MM.1S (cell line): ENCODE measurements around the gene DGCR8.

Experiments used
- DNase-seq: peaks from one replicate; pipeline ENCODE4 v3.0.0-alpha.2; 2015
- H2AFZ ChIP-seq: fragments of 300-600 bp; sonication (generic); 2 replicates; pipeline ENCODE4 v1.6.0; 2016; ENCODE audit warnings: antibody characterized with exemption, low read length
- H3F3A ChIP-seq: fragments of 300-600 bp; sonication (generic); 2 replicates; pipeline ENCODE4 v1.6.1; 2016; ENCODE audit warnings: mild to moderate bottlenecking, antibody characterized with exemption, low read length, moderate library complexity, mixed read lengths; ENCODE audit not compliant: insufficient read depth
- H3K27ac ChIP-seq: fragments of 300-600 bp; sonication (generic); 2 replicates; pipeline ENCODE4 v1.5.1; 2016; ENCODE audit warnings: mild to moderate bottlenecking, low read length
- H3K27me3 ChIP-seq: fragments of 300-600 bp; sonication (generic); replicated peaks from 2 replicates; pipeline ENCODE4 v1.6.0; 2016; ENCODE audit warnings: low read length; ENCODE audit not compliant: insufficient read depth
- H3K36me3 ChIP-seq: fragments of 300-600 bp; sonication (generic); replicated peaks from 2 replicates; pipeline ENCODE4 v1.6.1; 2016; ENCODE audit warnings: mild to moderate bottlenecking, low read length, mixed read lengths; ENCODE audit not compliant: insufficient read depth
- H3K4me1 ChIP-seq: fragments of 300-600 bp; sonication (generic); 2 replicates; pipeline ENCODE4 v1.6.1; 2016; ENCODE audit warnings: low read length, mixed read lengths
- H3K4me2 ChIP-seq: fragments of 300-600 bp; sonication (generic); 2 replicates; pipeline ENCODE4 v1.6.0; 2016; ENCODE audit warnings: low read depth, low read length
- H3K4me3 ChIP-seq: fragments of 300-600 bp; sonication (generic); 2 replicates; pipeline ENCODE4 v1.5.1; 2016; ENCODE audit warnings: low read length, mixed read lengths
- H3K79me2 ChIP-seq: fragments of 300-600 bp; sonication (generic); 2 replicates; pipeline ENCODE4 v1.6.1; 2016; ENCODE audit warnings: mixed run types, low read length, mixed read lengths
- H3K9ac ChIP-seq: fragments of 300-600 bp; sonication (generic); 2 replicates; pipeline ENCODE4 v1.6.1; 2016; ENCODE audit warnings: low read length, mixed read lengths
- H3K9me2 ChIP-seq: fragments of 300-600 bp; sonication (generic); replicated peaks from 2 replicates; pipeline ENCODE4 v1.6.1; 2016; ENCODE audit warnings: mild to moderate bottlenecking, low read length, mixed read lengths; ENCODE audit not compliant: insufficient read depth
- H3K9me3 ChIP-seq: fragments of 300-600 bp; sonication (generic); replicated peaks from 2 replicates; pipeline ENCODE4 v1.6.1; 2016; ENCODE audit warnings: mild to moderate bottlenecking, low read length, mixed read lengths; ENCODE audit not compliant: insufficient read depth
- H4K20me1 ChIP-seq: fragments of 300-600 bp; sonication (generic); 2 replicates; pipeline ENCODE4 v1.6.1; 2016; ENCODE audit warnings: mild to moderate bottlenecking, low read length, moderate library complexity, mixed read lengths; ENCODE audit not compliant: insufficient read depth
- CTCF ChIP-seq: fragments of 300-600 bp; sonication (generic); IDR thresholded peaks from 2 replicates; pipeline ENCODE4 v1.5.1; 2016; ENCODE audit warnings: antibody characterized with exemption, low read length, mixed read lengths
- EZH2 ChIP-seq: fragments of 300-600 bp; sonication (generic); optimal IDR thresholded peaks from 2 replicates; pipeline ENCODE3; 2017; ENCODE audit warnings: low read depth, mild to moderate bottlenecking, antibody characterized with exemption, low read length, mixed read lengths
- EZH2phosphoT487 ChIP-seq: fragments of 300-600 bp; sonication (generic); IDR thresholded peaks from 2 replicates; pipeline ENCODE4 v1.6.1; 2018; ENCODE audit warnings: antibody characterized with exemption, low read length

DGCR8 gene

GRCh38 chr22:20137113-20137512, 57.1 kb downstream of the DGCR8 start:
- no peak overlapping the region for H3K9ac ChIP-seq
- H3K9me2 ChIP-seq: no peaks in the 10 kb centered on the region
- H2AFZ ChIP-seq: no peak overlapping the region
- H4K20me1 ChIP-seq: no peaks in the 10 kb centered on the region
- no peak for DNase-seq
- H3K27ac ChIP-seq: no peak overlapping the region
- no peaks in the 10 kb centered on the region for H3K4me1 ChIP-seq
- H3K9me3 ChIP-seq: no peaks in the 10 kb centered on the region
- H3K79me2 ChIP-seq: peaks cover 14% of the 10 kb centered on the region
- H3K4me2 ChIP-seq: no peak overlapping the region
- TF ChIP-seq CTCF (no peak), EZH2phosphoT487 (no peak), EZH2 (no peak)
- H3K36me3 ChIP-seq: no peaks in the 10 kb centered on the region
- H3K27me3 ChIP-seq: no peaks in the 10 kb centered on the region
- no peaks in the 10 kb centered on the region for H3F3A ChIP-seq
- H3K4me3 ChIP-seq: no peak overlapping the region

- Histone ChIP-seq H3K9ac (no peak overlapping the region), H4K20me1 (no peaks in the 10 kb centered on the region), H3K9me3 (no peaks in the 10 kb centered on the region), H3K79me2 (peaks cover 7% of the 10 kb centered on the region), H3K36me3 (no peaks in the 10 kb centered on the region), H3K27me3 (no peaks in the 10 kb centered on the region), H3K4me1 (no peaks in the 10 kb centered on the region), H3K4me3 (no peak overlapping the region), H3K9me2 (no peaks in the 10 kb centered on the region), H3F3A (no peaks in the 10 kb centered on the region), H3K27ac (no peak overlapping the region), H3K4me2 (no peak overlapping the region), H2AFZ (no peak overlapping the region)
- no peak for DNase-seq
- no peak for TF ChIP-seq EZH2phosphoT487
Observed at GRCh38 chr22:20137671-20138416, 57.8 kb downstream of the DGCR8 start.

- no peak for TF ChIP-seq EZH2phosphoT487
- TF ChIP-seq CTCF: no peak
- TF ChIP-seq EZH2: no peak
- 0 out of 2 replicates have a peak, but pooled peaks cover 4% of the 10 kb centered on the region for H3K79me2 ChIP-seq
Observed at GRCh38 chr22:20138417-20138738, 58.3 kb downstream of the DGCR8 start.

DNA sequence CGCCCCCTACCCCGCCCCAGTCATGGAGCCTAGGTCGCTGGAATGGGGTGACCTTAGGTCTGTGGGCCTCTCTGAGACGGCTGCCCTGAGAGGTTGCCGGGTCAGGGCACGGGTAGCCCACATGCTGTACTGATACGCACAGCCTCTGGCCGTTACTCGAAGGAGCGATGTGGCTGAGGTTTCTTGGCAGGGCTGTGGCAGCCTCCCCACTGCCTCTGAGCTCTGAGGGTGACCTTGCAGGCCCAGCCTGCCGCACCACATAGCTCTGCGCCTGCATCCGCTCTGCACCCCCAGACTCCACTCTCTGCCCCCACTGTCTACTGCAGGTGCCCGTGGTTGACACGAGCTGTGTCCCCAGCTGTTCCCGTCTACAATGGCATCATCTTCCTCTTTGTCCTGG, 58.8 kb downstream of the DGCR8 start:
- Histone ChIP-seq H3K4me2 (no peak overlapping the region), H3K36me3 (no peaks in the 10 kb centered on the region), H4K20me1 (no peaks in the 10 kb centered on the region), H3K4me3 (no peak overlapping the region), H2AFZ (no peak overlapping the region), H3K9me3 (no peaks in the 10 kb centered on the region), H3K9me2 (no peaks in the 10 kb centered on the region), H3K27ac (no peak overlapping the region), H3K9ac (no peak overlapping the region), H3K4me1 (no peaks in the 10 kb centered on the region), H3F3A (no peaks in the 10 kb centered on the region), H3K79me2 (0 out of 2 replicates have a peak, but pooled peaks cover 4% of the 10 kb centered on the region), H3K27me3 (no peaks in the 10 kb centered on the region)
- TF ChIP-seq CTCF: no peak
- TF ChIP-seq EZH2phosphoT487: no peak
- no peak for DNase-seq

More at GRCh38 chr22:20138417-20138738, 58.3 kb downstream of the DGCR8 start:
- H3K9ac ChIP-seq: no peak overlapping the region
- no peaks in the 10 kb centered on the region for H3K27me3 ChIP-seq
- H3K9me3 ChIP-seq: no peaks in the 10 kb centered on the region
- no peaks in the 10 kb centered on the region for H3K36me3 ChIP-seq
- no peaks in the 10 kb centered on the region for H3K9me2 ChIP-seq
- no peak overlapping the region for H2AFZ ChIP-seq
- H3K27ac ChIP-seq: no peak overlapping the region
- DNase-seq: no peak
- H3K4me2 ChIP-seq: no peak overlapping the region
- no peaks in the 10 kb centered on the region for H3F3A ChIP-seq
- no peak overlapping the region for H3K4me3 ChIP-seq
- no peaks in the 10 kb centered on the region for H4K20me1 ChIP-seq
- H3K4me1 ChIP-seq: no peaks in the 10 kb centered on the region
